Measurements from ENCODE around the gene DIP2A. TPM values are rescaled to one million over a fixed set of nuclear protein-coding genes. Genes with fewer than 3 reads are reported as not detected.

Gene DIP2A
- polyA plus RNA-seq, 1 donor (not counting 4 experiments of a cell fraction or from before 2014, with no cell fraction given): 41.6 TPM

- Histone ChIP-seq H3K9me1 (ENCODE audit: control insufficient read depth, extremely low read depth, insufficient read depth, low read length) (no peaks in the 10 kb centered on the region), H4K20me1 (ENCODE audit: control insufficient read depth, extremely low read depth, insufficient read depth, low read length) (no peaks in the 10 kb centered on the region), H3K4me3 (ENCODE audit: control insufficient read depth in 2 of 3, extremely low read depth in 1 of 3, insufficient read depth in 2 of 3, low read depth in 1 of 3, low read length in 3 of 3) (no peak overlapping the region), H3K4me1 (ENCODE audit: control insufficient read depth, extremely low read depth, insufficient read depth, low read length) (peaks cover 11% of the 10 kb centered on the region), H3K27ac (ENCODE audit: control insufficient read depth, insufficient read depth, low read length) (no peak overlapping the region), H3K36me3 (ENCODE audit: control insufficient read depth in 2 of 2, extremely low read depth in 1 of 2, insufficient read depth in 2 of 2, low read length in 2 of 2) (peaks cover 41 to 44% of the 10 kb centered on the region in 2 experiments), H2AFZ (ENCODE audit: control insufficient read depth, low read length) (no peak overlapping the region), H3K27me3 (ENCODE audit: control insufficient read depth, extremely low read depth, insufficient read depth, low read length) (no peaks in the 10 kb centered on the region), H3K4me2 (ENCODE audit: control insufficient read depth, extremely low read depth, insufficient read depth, low read depth, low read length) (no peak overlapping the region), H3K9me3 (ENCODE audit: control insufficient read depth, low read depth, low read length) (no peaks in the 10 kb centered on the region), H3K79me2 (ENCODE audit: control insufficient read depth, insufficient read depth, low read length) (no peaks in the 10 kb centered on the region), H3K9ac (ENCODE audit: control insufficient read depth, extremely low read depth, insufficient read depth, low read length) (no peak overlapping the region)
- no peak for FAIRE-seq
- dilution Hi-C loops (cut with MboI; ENCODE audit: extremely low pct_ligation_motif_present, low sequenced_read_pairs): no loop called here
- DNase-seq (ENCODE audit: low read depth, low spot score): no peak
- TF ChIP-seq EZH2 (IDR thresholded peaks at IDR 0.05; ENCODE audit: low read length) (no peak), CTCF (optimal IDR thresholded peaks at IDR 0.05 in 1 of 3, IDR thresholded peaks at IDR 0.05 in 1 of 3, conservative IDR thresholded peaks at IDR 0.05 in 1 of 3; ENCODE audit: extremely low read depth in 1 of 3, insufficient read depth in 2 of 3, low read length in 3 of 3) (no peak)
Measured at GRCh38 chr21:46543306-46543705, 84.6 kb downstream of the DIP2A start.

- H4K20me1 ChIP-seq (ENCODE audit: control insufficient read depth, extremely low read depth, insufficient read depth, low read length): no peaks in the 10 kb centered on the region
- H3K9ac ChIP-seq (ENCODE audit: control insufficient read depth, extremely low read depth, insufficient read depth, low read length): no peak overlapping the region
- no peak overlapping the region for H3K4me2 ChIP-seq (ENCODE audit: control insufficient read depth, extremely low read depth, insufficient read depth, low read depth, low read length)
- H3K4me3 ChIP-seq (ENCODE audit: control insufficient read depth in 2 of 3, extremely low read depth in 1 of 3, insufficient read depth in 2 of 3, low read depth in 1 of 3, low read length in 3 of 3): no peak overlapping the region
- H3K9me3 ChIP-seq (ENCODE audit: control insufficient read depth, low read depth, low read length): no peaks in the 10 kb centered on the region
- no peak for FAIRE-seq
- peaks cover 11% of the 10 kb centered on the region for H3K4me1 ChIP-seq (ENCODE audit: control insufficient read depth, extremely low read depth, insufficient read depth, low read length)
- dilution Hi-C loops (cut with MboI; ENCODE audit: extremely low pct_ligation_motif_present, low sequenced_read_pairs): no loop called here
- no peaks in the 10 kb centered on the region for H3K27me3 ChIP-seq (ENCODE audit: control insufficient read depth, extremely low read depth, insufficient read depth, low read length)
- H3K9me1 ChIP-seq (ENCODE audit: control insufficient read depth, extremely low read depth, insufficient read depth, low read length): no peaks in the 10 kb centered on the region
- TF ChIP-seq EZH2 (IDR thresholded peaks at IDR 0.05; ENCODE audit: low read length) (no peak), CTCF (optimal IDR thresholded peaks at IDR 0.05 in 1 of 3, IDR thresholded peaks at IDR 0.05 in 1 of 3, conservative IDR thresholded peaks at IDR 0.05 in 1 of 3; ENCODE audit: extremely low read depth in 1 of 3, insufficient read depth in 2 of 3, low read length in 3 of 3) (no peak)
- DNase-seq (ENCODE audit: low read depth, low spot score): no peak
- H3K27ac ChIP-seq (ENCODE audit: control insufficient read depth, insufficient read depth, low read length): no peak overlapping the region
- no peak overlapping the region for H2AFZ ChIP-seq (ENCODE audit: control insufficient read depth, low read length)
- H3K36me3 ChIP-seq (ENCODE audit: control insufficient read depth in 2 of 2, extremely low read depth in 1 of 2, insufficient read depth in 2 of 2, low read length in 2 of 2): peaks cover 39 to 49% of the 10 kb centered on the region in 2 experiments
- no peaks in the 10 kb centered on the region for H3K79me2 ChIP-seq (ENCODE audit: control insufficient read depth, insufficient read depth, low read length)
Measured at GRCh38 chr21:46544003-46544402, 85.3 kb downstream of the DIP2A start.

All from keratinocyte (primary cell).